Fibroblast of lung (primary cell): Measurements from ENCODE around the gene PCYT1A. TPM values are rescaled to one million over a fixed set of nuclear protein-coding genes. Genes with fewer than 3 reads are reported as not detected.

Experiments used
- DNase-seq, 2 donors: peaks; one replicate each; pipeline versions ENCODE4 v3.0.0 to v3.0.0-alpha.2; 2010; ENCODE audit warnings: low read depth in 2 of 2
- H2AFZ ChIP-seq: 2 replicates; pipeline ENCODE4 v1.5.1; 2012; ENCODE audit warnings: low read length, control low read depth, inconsistent platforms
- H3K27ac ChIP-seq: 2 replicates; pipeline ENCODE4 v1.5.1; 2011; ENCODE audit warnings: low read length, control low read depth; ENCODE audit not compliant: insufficient read depth
- H3K27me3 ChIP-seq: 2 replicates; pipeline ENCODE4 v1.5.1; 2011; ENCODE audit warnings: mild to moderate bottlenecking, low read length; ENCODE audit not compliant: control insufficient read depth, insufficient read depth
- H3K36me3 ChIP-seq: 2 replicates; pipeline ENCODE4 v1.5.1; 2011; ENCODE audit warnings: low read length; ENCODE audit not compliant: control insufficient read depth, insufficient read depth
- H3K4me1 ChIP-seq: 2 replicates; pipeline ENCODE4 v1.5.1; 2011; ENCODE audit warnings: low read length; ENCODE audit not compliant: control insufficient read depth, insufficient read depth; ENCODE audit errors: extremely low read depth
- H3K4me2 ChIP-seq: 2 replicates; pipeline ENCODE4 v1.5.1; 2011; ENCODE audit warnings: low read length, control low read depth; ENCODE audit not compliant: insufficient read depth; ENCODE audit errors: extremely low read depth
- H3K4me3 ChIP-seq, 4 experiments: fragments of 200-600 bp in 1 of 4; sonication (generic) in 1 of 4; replicated peaks in 1 of 4; 2 replicates each; pipeline ENCODE4 v1.5.1; 2011 to 2016; ENCODE audit warnings: low read length in 4 of 4, low read depth in 3 of 4, mild to moderate bottlenecking in 3 of 4, control low read depth in 2 of 4, inconsistent platforms in 1 of 4, mixed read lengths in 1 of 4; ENCODE audit not compliant: insufficient read depth in 1 of 4; ENCODE audit errors: control extremely low read depth in 1 of 4
- H3K79me2 ChIP-seq: 2 replicates; pipeline ENCODE4 v1.5.1; 2012; ENCODE audit warnings: mild to moderate bottlenecking, low read length, inconsistent platforms; ENCODE audit not compliant: control insufficient read depth, insufficient read depth
- H3K9ac ChIP-seq: 2 replicates; pipeline ENCODE4 v1.5.1; 2011; ENCODE audit warnings: mild to moderate bottlenecking, low read length, control low read depth; ENCODE audit not compliant: insufficient read depth
- H3K9me3 ChIP-seq: 2 replicates; pipeline ENCODE4 v1.5.1; 2012; ENCODE audit warnings: low read depth, low read length; ENCODE audit not compliant: control insufficient read depth, insufficient read depth
- H4K20me1 ChIP-seq: 2 replicates; pipeline ENCODE4 v1.5.1; 2011; ENCODE audit warnings: low read length; ENCODE audit not compliant: control insufficient read depth, insufficient read depth; ENCODE audit errors: extremely low read depth
- EZH2 ChIP-seq: IDR thresholded peaks from 2 replicates; pipeline ENCODE4 v1.5.1; 2012; ENCODE audit warnings: low read length, control low read depth, mild to moderate bottlenecking; ENCODE audit errors: missing control alignments
- polyA plus RNA-seq, 2 donors: library from polyadenylated mRNA; depleted of rRNA in 1 of 2; stranded (reverse) in 1 of 2; unstranded in 1 of 2; fragments of >200 nt; gene quantifications; 2 replicates each; pipeline ENCODE4 v1.2.1, GENCODE V29; 2011 to 2012; ENCODE audit warnings: missing spikeins in 1 of 2
- total RNA-seq: library from RNA; depleted of rRNA; stranded (reverse); fragments of >200 nt; gene quantifications from 2 replicates; pipeline ENCODE4 v1.2.1, GENCODE V29; 2014
- TF ChIP-seq, protein P1 (sequence below), 2 donors: IDR thresholded peaks in 1 of 2; conservative IDR thresholded peaks in 1 of 2; 1 replicate in 1 of 2; 2 replicates in 1 of 2; pipeline ENCODE4 v1.5.1; 2011 to 2012; ENCODE audit warnings: low read length in 2 of 2, control low read depth in 1 of 2, inconsistent platforms in 1 of 2, low read depth in 1 of 2, mild to moderate bottlenecking in 1 of 2

PCYT1A gene
- total and polyA plus RNA-seq, 2 donors (not counting 1 experiment from before 2014, with no cell fraction given) = 68.9 to 73.8 TPM

DNA sequence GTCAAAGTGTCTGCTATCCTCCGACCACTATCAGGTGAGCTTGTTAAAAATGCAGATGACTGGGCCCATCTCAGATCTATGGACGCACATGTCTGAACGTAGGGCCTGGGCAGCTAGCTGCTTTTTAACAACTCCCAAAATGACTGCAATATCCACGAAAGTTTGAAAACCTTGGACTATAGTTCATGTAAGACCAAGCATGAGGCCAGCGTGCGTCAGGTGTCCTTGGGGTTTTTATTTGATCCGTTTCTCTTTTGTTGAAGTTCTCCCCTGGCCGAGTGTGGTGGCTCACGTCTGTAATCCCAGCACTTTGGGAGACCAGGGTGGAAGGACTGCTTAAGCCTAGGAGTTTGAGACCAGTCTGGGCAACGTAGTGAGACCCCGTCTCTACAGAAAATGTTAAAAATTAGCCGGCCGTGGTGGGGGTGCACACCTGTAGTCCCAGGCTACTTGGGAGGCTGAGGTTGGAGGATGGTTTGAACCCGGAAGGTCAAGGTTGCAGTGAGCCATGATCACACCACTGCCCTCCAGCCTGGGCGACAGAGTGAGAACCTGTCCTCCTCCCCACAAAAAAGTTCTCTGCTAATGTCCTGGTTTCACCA is 61.7 kb downstream of the PCYT1A start:
- no peaks in the 10 kb centered on the region for H3K4me1 ChIP-seq
- no peaks in the 10 kb centered on the region for H3K79me2 ChIP-seq
- no peaks in the 10 kb centered on the region for H3K9me3 ChIP-seq
- H3K4me2 ChIP-seq = no peak overlapping the region
- H3K27me3 ChIP-seq = no peaks in the 10 kb centered on the region
- TF ChIP-seq, protein P1, sequence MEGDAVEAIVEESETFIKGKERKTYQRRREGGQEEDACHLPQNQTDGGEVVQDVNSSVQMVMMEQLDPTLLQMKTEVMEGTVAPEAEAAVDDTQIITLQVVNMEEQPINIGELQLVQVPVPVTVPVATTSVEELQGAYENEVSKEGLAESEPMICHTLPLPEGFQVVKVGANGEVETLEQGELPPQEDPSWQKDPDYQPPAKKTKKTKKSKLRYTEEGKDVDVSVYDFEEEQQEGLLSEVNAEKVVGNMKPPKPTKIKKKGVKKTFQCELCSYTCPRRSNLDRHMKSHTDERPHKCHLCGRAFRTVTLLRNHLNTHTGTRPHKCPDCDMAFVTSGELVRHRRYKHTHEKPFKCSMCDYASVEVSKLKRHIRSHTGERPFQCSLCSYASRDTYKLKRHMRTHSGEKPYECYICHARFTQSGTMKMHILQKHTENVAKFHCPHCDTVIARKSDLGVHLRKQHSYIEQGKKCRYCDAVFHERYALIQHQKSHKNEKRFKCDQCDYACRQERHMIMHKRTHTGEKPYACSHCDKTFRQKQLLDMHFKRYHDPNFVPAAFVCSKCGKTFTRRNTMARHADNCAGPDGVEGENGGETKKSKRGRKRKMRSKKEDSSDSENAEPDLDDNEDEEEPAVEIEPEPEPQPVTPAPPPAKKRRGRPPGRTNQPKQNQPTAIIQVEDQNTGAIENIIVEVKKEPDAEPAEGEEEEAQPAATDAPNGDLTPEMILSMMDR (conservative IDR thresholded peaks at IDR 0.05 in 1 of 2, IDR thresholded peaks at IDR 0.05 in 1 of 2; ENCODE audit: low read depth in 1 of 2, low read length in 2 of 2) = no peak
- no peak for TF ChIP-seq EZH2
- no peak overlapping the region for H2AFZ ChIP-seq
- H3K4me3 ChIP-seq = no peak overlapping the region
- no peak for DNase-seq
- H3K27ac ChIP-seq = no peak overlapping the region
- H4K20me1 ChIP-seq = no peaks in the 10 kb centered on the region
- no peak overlapping the region for H3K9ac ChIP-seq
- no peaks in the 10 kb centered on the region for H3K36me3 ChIP-seq

DNA sequence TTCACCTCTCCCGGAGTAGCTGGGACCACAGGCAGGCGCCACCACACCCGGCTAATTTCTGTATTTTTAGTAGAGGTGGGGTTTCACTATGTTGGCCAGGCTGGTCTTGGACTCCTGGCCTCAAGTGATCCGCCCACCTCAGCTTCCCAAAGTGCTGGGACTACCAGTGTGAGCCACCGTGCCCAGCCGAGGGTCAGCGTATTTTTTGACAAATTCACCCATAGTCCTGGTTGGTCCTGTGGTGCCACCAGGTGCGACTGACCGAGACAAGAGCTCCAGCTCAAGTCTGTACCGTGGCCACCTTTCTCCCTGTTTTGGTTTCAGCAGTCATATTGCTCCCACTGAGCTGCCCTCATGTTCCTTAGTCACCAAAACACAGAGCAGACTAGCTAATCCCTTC is 62.4 kb downstream of the PCYT1A start:
- no peaks in the 10 kb centered on the region for H3K27me3 ChIP-seq
- TF ChIP-seq, protein P1 (conservative IDR thresholded peaks at IDR 0.05 in 1 of 2, IDR thresholded peaks at IDR 0.05 in 1 of 2; ENCODE audit: low read depth in 1 of 2, low read length in 2 of 2) = no peak
- TF ChIP-seq EZH2 = no peak

DNA sequence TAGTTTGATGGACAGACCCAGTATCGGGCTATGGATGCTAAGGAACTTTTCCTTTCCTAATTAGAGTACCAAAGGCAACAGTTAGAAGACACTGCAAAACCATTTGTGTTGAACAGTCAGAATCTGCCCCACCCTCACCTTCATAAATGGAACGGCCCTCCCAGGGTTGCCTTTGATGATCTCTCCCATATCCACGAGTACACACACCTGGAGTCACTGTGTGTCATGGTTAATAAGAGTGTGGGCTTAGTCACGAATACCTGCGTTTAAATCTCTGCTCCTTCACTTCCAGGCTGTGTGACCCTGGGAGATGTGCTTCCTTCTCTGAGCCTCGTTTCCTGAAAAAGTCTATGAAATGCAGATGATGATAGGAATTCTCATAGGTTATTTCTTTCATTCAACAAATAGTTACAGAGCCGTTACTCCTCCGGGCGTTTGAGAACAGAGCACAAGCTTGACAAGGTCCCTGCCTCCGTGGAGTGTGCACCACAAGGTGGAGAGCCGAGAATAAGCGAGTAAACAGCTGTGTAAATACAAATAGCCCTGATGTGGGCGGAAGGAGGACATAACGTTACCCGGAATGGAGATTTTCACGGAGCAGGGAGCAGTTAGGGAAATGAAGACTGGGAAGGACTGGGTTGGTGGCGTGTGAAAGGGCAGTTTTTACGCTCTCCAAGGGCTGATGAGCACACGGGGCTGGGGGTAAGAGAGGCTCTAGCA is 64.5 kb downstream of the PCYT1A start:
- Histone ChIP-seq H3K4me2 (no peak overlapping the region), H3K9me3 (no peaks in the 10 kb centered on the region), H3K36me3 (no peaks in the 10 kb centered on the region), H3K27ac (no peak overlapping the region), H4K20me1 (no peaks in the 10 kb centered on the region), H3K9ac (no peak overlapping the region), H3K79me2 (no peaks in the 10 kb centered on the region), H3K27me3 (no peaks in the 10 kb centered on the region), H3K4me1 (peaks cover 5% of the 10 kb centered on the region), H3K4me3 (no peak overlapping the region), H2AFZ (no peak overlapping the region)
- no peak for DNase-seq
- no peak for TF ChIP-seq EZH2
- TF ChIP-seq, protein P1 (conservative IDR thresholded peaks at IDR 0.05 in 1 of 2, IDR thresholded peaks at IDR 0.05 in 1 of 2; ENCODE audit: low read depth in 1 of 2, low read length in 2 of 2) = no peak

More for the DNA sequence above, 62.4 kb downstream of the PCYT1A start:
- Histone ChIP-seq H3K9me3 (no peaks in the 10 kb centered on the region), H4K20me1 (no peaks in the 10 kb centered on the region), H3K4me1 (no peaks in the 10 kb centered on the region), H3K27ac (no peak overlapping the region), H3K36me3 (no peaks in the 10 kb centered on the region), H3K79me2 (no peaks in the 10 kb centered on the region), H2AFZ (no peak overlapping the region), H3K9ac (no peak overlapping the region), H3K4me3 (no peak overlapping the region), H3K4me2 (no peak overlapping the region)
- no peak for DNase-seq
